GM18505 (cell line): ENCODE results near the gene TBL1X.

Experiments used
- ATAC-seq: cut with Tn5 transposase; IDR thresholded peaks from one replicate; pipeline ENCODE4 v1.9.1; 2021; ENCODE audit not compliant: unreplicated experiment
- POLR2A ChIP-seq: IDR thresholded peaks from 4 replicates; pipeline ENCODE4 v1.6.1; 2011; ENCODE audit warnings: borderline replicate concordance; ENCODE audit not compliant: insufficient read depth, insufficient read length; ENCODE audit errors: extremely low read depth

TBL1X gene

DNA sequence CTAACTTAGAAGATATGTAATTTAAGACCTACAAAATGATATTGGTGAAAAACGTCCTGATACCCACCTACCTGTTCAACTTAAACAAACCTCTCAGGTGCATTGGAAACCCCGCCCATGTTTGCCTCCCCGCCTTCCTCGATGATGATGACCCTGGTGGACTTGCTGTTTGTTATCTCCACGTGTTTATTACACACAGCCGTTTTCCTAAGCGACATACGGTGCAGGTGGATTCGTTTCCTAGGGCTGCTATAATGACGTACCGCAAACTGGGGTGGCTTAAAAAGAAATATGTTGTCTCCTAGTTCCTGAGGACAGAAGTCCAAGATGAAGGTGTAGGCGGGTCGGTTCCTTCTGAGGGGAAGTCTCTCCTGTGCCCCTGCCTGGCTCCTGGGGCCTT lies 190.1 kb downstream of the TBL1X start:
- no peak for ATAC-seq
- no peak for TF ChIP-seq POLR2A

DNA sequence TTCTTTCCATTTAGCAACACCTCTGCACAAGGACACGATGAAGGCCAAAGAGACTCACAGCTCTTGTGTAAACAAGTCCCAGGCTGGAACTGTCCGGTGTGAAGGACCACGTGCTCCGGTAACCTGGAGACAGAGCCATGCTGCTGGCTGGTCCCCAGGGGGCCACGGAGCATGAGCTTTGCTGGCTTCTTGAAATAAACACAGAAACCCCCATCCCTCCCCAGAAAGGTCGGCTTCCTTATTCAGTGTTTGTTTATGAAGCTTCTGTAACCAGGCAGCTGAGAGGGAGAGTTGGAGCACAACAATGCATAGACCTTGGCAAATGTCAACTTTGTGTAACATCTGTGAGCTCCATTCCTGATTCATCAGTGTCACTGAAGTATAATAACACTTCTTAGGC lies 191.4 kb downstream of the TBL1X start:
- no peak for TF ChIP-seq POLR2A
- ATAC-seq, result no peak

DNA sequence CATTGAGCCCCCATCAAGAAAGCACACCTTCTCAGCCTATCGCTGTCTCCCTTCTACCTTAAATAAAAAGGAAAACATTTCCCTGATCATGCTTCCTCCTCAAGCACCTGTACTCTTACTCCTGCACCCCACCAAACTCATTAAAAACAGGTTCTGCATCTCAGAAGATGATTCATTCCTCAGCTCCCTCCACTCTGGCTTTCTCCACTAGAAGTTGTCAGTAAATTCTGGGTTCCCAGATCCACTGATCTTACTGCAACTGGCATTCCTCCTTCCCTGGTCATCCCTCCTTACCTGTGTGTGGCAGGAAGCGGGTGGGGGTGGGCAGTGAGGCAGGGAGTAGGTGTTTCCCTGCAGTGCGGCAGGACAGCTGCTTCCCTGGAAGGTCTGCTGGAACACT lies 192.0 kb downstream of the TBL1X start:
- no peak for TF ChIP-seq POLR2A
- no peak for ATAC-seq

DNA sequence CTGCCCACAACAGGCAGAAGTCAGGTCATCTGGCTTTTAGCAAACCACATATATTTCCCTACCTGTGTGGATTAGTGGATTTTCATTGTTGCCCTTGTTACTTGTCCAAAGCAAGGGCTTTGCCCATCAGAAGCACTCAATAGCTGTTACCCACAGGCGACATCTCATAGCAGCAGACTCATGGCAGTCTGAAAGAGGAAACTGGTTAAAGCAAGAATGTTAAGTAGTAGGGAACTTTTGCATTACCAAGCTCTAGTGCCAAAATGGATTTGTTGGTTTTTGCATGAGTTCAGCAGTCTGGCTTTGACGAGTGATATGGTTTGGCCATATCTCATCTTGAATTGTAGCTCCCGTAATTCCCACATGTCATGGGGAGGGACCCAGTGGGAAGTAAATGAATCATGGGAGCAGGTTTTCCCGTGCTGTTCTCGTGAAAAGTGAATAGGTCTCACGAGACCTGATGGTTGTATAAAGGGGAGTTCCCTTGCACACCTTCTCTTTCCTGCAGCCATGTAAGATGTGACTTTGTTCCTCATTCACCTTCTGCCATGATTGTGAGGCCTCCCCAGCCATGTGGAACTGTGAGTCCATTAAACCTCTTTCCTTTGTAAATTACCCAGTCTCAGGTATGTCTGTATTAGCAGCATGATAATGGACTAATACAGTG lies 192.9 kb downstream of the TBL1X start:
- ATAC-seq, result no peak
- TF ChIP-seq POLR2A, result no peak

DNA sequence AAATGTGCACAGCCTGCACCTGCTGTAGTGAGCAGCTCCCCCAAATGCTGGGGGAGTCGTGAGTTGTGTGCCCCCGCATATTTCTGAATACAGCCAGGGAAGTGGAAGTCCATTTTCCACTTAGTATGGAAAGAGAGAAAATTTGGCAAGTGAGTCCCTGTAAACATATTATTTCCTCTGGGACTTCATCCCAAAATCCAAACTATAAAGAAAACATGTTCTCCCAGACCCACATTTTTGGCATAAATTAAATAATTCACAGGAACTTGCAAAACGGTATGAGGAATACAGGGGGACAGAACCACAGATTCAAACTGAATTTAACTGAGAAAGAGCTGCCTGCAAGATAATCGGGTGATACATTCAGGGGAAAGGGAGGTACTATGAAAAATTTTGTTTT lies 193.6 kb downstream of the TBL1X start:
- TF ChIP-seq POLR2A, result no peak
- no peak for ATAC-seq

DNA sequence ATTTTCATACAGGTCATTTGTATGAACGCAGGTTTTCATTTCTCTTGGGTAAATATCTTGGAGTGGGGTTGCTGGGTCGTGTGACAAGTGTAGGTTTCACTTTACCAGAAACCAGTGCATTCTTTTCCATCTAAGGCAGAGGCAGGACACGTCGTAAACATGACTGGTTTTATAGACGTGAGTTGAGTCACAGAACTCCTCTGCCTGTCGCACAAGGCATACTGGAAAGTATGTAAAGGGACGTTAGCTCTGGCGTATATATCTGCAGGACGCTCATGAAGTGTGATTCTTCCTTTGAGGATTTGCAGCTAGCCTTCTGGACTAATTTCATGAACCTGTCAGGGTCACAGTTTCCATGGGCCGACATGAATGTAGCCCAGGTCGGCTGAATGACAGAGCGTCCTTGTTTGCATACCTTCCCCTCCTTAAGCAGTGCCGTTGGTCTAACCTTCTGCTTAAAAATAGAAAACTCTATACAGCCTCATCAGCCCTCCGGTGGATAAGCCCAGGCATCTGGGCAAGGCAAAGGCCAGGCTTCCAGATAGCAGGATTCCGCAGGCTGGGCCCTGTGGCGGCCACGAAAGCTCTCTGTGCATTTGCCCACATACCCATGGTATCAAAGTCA lies 194.8 kb downstream of the TBL1X start:
- ATAC-seq, result no peak
- TF ChIP-seq POLR2A, result no peak

DNA sequence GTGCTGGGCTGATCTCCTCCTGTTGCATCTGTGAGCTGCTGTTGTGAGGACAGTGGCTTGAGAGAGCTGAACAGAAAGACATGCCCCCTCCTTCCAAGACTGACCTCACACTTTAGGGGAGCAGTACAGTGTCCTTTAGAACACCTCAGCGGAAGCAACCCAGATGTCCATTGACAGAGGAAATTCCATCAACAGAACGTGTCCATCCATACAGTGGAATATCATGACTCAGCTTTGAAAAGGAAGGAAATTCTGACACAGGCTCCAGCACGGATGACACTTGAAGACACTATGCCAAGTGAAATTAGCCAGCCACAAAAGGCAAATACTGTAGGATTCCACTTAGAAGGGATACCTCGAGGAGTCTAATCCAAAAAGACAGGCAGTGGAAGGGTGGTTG lies 197.3 kb downstream of the TBL1X start:
- no peak for TF ChIP-seq POLR2A
- no peak for ATAC-seq

DNA sequence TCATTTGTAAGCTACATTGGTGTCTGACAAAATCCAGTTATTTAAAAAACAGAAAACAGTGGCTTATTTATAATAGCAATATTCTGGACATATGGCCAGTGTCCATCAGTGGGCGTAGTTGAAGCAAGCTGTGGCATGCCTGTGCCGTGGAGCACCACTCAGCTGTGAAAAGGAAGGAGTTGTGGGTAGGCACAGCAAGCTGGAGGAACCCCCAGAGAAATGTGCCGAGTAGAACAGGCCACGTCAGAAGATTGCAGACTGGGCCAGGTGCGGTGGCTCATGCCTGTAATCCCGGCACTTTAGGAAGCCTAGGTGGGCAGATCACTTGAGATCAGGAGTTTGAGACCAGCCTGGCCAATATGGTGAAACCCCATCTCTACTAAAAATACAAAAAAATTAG lies 198.4 kb downstream of the TBL1X start:
- no peak for ATAC-seq
- no peak for TF ChIP-seq POLR2A

DNA sequence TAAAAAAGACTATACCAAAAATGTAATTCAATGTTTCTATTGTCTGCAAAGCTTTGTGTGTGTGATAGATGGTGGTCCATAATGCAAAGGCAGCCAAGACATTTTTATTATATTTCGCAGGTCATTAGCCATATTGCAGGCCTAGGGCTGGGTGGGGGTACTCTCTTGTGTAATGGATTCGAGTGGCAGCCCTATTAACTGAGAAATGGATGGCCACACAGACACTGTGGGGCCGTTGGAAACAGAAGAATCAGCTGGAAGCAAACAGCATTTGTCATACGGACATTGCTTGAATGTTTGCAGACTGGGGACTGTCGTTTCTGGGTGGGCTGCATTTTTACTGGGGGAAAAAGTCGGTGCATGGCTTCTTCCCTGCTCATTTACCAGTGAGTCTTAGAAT lies 199.4 kb downstream of the TBL1X start:
- TF ChIP-seq POLR2A, result no peak
- no peak for ATAC-seq

DNA sequence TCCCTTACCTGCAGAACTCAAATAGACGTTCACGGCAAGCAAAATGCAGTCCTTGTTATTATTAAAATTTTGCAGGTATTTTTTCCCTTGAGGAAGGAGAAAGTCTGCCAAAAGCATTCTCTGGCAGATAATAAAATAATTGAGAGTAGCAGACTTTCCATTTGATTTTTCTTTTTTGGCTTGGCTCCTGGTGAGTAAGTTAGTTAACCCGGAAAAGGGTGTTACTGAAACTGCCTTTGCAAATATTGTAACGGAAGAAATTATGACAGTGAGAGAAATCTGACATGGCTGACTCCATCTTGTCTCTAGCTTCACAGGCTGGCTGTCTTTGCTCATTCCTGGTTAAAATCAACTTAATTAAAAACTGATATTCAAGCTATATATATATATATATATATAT lies 200.3 kb downstream of the TBL1X start:
- no peak for ATAC-seq
- no peak for TF ChIP-seq POLR2A

DNA sequence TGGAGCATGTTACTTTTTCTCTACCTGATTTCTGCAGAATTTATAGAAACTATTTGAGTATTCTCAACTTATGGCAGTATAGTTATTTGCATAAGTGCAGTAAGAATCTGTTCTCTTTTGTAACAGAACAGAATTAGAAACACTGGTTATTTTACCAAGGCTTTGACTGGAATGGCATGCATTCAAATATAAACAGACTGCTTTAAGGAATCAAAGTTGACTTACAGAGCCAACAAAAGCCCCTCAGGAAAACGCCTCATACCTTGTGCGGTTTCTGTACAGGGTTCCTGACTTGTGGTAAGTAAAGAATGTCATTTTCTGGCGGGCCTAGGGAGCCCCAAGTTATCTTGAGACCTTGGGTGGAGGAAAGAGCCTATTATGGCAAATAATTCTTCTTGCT lies 203.7 kb downstream of the TBL1X start:
- ATAC-seq, result no peak
- no peak for TF ChIP-seq POLR2A

DNA sequence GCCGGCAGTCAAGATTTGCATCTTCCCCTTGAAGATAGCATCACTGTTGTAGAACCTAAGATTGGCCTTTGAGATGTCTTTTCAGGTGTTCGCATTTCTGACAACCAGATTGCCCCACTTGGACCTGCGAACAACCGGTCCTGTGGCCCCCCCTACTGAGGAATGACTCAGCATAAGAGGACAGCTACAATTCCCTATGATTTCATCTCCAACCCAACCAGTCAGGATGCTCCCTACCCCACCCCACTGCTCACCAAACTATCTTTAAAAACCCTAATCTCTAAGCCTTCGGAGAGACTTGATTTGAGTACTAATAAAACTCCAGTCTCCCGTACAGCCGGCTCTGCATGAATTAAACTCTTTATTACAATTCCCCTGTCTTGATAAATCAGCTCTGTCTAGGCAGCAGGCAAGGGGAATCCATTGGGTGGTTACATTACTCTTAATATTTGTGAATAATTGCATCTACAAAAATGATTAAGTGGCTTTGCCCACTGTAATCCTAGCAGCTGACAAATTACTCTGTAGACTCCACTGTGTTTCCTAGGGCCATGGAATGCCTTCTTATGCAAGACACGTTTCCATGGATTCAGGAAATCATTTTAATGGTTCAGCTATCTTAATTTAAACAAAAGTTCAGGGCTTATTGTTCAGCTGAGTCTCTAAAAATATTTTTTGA lies 205.4 kb downstream of the TBL1X start:
- no peak for TF ChIP-seq POLR2A
- ATAC-seq, result no peak

DNA sequence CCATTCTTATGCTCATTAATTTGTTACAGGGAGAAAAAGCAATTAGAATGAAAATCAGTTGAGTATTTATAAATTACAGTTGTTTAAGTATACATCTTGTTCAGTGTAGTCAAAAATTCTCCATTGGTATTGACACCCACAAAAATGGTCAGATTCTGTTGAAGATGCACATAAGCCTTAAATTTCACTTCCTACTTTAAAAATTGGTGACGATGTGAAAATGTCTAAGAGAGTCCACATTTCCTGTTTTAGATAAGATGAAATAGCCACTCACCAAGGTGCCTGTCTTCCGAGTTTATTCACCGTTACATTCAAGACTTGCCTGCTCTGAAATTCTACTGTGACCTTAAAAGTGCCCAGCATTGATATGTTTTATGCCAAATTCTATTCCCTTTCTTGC lies 207.1 kb downstream of the TBL1X start:
- ATAC-seq, result no peak
- TF ChIP-seq POLR2A, result no peak

DNA sequence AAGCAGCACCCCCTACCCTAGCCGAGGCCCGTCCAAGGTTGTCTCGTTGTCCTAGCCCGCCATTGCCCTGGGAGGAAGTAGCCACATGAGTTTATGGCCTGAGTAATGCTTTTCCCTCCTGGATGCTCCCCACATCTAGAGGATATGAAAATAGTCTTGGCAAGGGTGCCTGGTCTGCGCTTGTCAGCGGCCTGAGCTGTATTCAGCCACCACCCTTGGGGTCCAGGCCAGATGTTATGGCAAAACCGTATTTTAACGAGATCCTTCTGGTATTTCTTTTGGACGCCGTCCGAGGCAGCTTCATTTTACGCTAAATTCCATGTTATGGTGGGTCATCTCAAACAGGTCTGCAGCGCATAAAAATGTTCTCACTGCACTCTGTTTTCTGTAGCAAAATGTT lies 211.4 kb downstream of the TBL1X start:
- TF ChIP-seq POLR2A, result no peak

More for the DNA sequence above, 211.4 kb downstream of the TBL1X start:
- ATAC-seq, result no peak
